GM21737 (cell line): ENCODE measurements around the gene PRM2.

Source experiments
- ATAC-seq: cut with Tn5 transposase; IDR thresholded peaks from one replicate; pipeline ENCODE4 v1.9.1; 2021; ENCODE audit warnings: mild to moderate bottlenecking, moderate library complexity; ENCODE audit not compliant: unreplicated experiment

PRM2 gene

DNA sequence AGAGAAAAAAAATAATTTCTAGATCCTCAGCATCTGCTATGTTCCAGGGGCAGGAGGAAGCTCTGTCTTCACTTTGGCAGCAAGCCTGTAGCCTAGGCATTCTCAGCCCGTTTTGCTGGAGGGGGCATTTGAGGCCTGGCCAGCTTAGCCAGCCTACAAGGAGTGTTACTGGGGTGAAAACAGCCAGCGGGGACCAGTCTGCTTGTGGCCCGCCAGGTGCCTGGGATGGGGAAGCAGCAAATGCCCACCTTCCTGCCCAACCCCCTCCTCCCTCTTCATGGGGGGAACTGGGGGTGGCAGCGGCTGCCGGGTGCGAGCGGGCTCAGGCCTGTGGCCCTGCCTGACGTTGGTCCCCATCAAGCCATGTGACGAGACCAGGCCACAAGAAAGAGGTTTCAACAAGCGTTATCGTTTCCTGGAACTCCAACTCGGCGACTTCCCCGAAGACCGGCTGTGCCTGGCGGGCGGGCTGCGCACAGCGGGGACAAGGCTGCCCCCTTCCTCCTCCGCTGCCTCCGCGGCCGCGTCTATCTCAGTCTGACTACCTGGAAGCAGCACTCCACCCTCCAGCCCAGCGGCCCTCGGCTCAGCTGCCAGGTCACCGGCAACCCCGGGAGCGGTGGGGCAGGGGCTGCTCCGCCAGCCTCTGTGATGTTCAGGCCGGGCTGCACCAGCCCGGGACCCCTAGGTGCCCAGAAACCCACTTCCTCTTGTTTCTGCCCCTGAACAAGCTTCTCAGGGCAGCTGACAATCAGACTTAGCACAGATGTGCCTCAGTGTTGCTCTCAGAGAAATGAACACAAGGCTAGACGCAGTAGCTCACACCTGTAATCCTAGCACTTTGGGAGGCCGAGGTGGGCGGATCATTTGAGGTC is 43.2 kb downstream of the PRM2 start:
- peak; percentile 63 for ATAC-seq

DNA sequence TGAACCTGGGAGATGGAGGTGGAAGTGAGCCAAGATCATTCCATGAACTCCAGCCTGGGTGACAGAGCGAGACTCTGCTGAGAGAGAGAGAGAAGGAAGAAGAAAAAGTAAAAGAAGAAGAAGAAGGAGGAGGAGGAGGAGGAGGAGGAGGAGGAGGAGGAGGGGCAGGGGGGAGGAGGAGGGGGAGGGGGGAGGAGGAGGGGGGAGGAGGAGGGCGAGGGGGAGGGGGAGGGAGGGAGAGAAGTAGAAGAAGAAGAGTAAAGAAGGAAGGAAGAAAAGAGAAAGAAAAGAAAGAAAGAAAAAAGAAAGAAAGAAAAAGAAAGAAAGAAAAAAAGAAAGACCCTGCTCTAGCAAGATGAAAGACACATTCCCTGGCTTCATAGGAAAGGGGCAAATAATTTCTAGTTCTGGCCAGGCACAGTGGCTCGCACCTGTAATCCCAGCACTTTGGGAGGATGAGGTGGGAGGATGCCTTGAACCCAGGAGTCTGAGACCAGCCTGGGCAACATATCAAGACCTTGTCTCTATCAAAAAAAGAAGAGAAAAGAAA is 43.9 kb downstream of the PRM2 start:
- ATAC-seq, result no peak

DNA sequence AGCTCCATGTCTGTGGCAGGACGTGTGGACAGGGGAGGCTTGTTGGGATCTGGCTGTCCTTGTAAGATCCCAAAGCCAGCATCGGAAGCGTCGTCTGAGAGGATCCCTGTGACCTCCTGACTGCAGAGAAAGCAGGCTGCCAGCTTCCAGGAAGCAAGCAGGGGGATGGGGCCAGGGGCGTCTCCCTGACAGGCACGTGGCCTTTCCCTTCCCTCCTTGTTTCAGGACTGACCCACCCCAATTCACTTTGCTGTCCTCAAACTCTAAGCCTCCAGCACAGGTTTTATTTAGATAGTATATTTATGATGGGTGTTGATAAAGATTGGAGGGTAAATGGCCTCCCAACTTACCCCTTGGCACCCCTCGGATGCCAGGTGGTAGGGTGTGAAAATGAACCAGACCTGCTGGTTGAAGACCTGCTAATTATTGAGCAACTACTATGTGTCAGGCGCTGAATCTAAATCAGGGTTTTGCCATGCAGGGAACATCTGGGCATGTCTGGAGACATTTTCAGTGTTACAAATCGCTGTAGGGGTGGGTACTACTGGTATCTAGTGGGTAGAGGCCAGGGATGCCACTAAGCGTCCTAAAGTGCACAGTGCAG is 44.8 kb downstream of the PRM2 start:
- ATAC-seq, result no peak

DNA sequence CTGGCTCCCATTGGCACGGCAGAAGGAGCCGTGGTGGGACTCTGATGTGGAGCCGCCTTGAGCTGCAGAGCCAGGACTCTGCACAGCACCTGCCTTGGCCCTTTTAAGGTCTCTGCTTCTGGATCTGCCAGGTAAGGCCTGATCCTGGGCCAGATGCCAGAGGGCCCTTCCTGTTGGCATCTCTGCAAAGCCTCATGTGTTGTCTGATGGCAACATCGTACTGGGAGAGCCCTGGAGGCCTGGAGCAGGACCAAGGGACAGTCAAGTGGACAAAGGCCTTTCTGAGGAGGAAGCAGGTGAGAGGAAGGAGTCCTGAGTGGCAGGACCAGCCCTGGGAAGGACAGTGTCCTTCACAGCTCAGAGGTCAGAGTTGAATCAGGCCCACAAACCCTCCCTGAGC is 46.4 kb downstream of the PRM2 start:
- ATAC-seq, result no peak

DNA sequence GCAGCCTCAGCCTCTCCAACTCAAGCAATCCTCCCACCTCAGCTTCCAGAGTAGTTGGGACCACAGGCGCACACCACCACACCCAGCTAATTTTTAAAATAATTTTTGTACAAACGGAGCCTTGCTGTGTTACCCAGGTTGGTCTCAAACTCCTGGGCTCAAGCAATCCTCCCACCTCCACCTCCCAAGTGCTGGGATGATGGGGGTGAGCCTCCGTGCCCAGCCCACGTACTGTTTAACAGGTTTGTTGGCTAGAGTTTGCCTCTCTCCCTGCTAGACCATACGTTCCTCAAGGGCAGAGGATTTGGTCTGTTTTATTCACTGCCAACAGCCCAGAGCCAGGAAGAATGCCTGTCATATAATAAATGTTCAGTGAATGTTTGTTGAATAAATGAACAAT is 46.8 kb downstream of the PRM2 start:
- no peak for ATAC-seq

DNA sequence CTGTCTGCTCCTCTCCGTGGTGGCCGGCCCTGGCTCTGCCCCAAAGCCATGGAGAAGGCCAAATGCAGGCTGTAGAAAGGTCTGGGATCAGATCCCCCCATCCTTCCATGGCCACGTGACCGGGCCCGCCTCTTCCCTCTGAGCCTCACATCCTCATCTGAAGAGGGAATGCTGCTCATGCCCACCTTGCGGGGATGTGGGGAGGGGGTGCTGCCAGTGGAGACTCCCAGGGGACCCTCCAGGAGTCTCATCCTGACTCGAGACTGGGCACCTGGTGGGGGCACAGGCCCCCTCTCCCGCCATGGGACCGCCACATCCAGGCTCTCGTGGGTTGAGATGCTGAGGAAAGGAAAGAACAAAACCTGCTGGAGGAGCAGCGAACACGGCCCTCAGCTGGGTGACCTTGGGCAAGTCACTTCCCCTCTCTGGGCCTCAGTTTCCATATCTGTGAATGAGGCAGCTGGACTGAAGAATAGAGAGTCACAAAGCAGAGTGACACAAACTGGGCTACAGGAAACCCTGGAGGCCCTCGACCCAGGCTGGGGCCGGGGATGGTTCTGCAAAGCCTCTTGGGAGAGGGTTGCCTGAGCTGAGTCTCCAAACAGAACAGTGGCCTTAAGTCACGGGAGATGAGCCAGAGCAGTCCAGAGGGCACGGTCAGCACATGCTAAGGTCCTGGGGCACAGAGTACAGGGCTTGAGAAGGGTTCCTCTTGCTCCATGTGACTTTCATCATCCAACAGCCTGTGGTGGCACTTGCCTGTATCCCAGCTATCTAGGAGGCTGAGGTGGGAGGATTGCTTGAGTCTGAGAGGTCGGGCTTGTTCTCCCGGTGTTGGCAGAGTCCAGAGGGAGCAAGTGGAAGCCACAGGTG is 50.4 kb downstream of the PRM2 start:
- ATAC-seq, result peak; percentile 3
